Right hindlimb (tissue), 1 donor: ENCODE measurements around the gene OR4F15.

ENCODE experiments used
- DNase-seq: peaks from one replicate; pipeline ENCODE4 v3.0.0-alpha.2; 2018

OR4F15 gene

GRCh38 chr15:101804941-101805340 is 7.1 kb upstream of the OR4F15 start:
- no peak for DNase-seq

GRCh38 chr15:101805605-101806345 is 6.2 kb upstream of the OR4F15 start:
- no peak for DNase-seq

- DNase-seq = no peak
Observed at GRCh38 chr15:101807345-101807945, 4.6 kb upstream of the OR4F15 start.

GRCh38 chr15:101808201-101808600 is 3.8 kb upstream of the OR4F15 start:
- no peak for DNase-seq

GRCh38 chr15:101810456-101810855 is 1.5 kb upstream of the OR4F15 start:
- no peak for DNase-seq

GRCh38 chr15:101810876-101811275 is 1.1 kb upstream of the OR4F15 start:
- no peak for DNase-seq

GRCh38 chr15:101813803-101814534 is 2.0 kb downstream of the OR4F15 start:
- no peak for DNase-seq

- no peak for DNase-seq
Observed at GRCh38 chr15:101820781-101821180, 8.8 kb downstream of the OR4F15 start.

GRCh38 chr15:101827257-101827656 is 15.3 kb downstream of the OR4F15 start:
- no peak for DNase-seq

- DNase-seq = no peak
Observed at GRCh38 chr15:101828774-101829173, 16.8 kb downstream of the OR4F15 start.

- DNase-seq = no peak
Observed at GRCh38 chr15:101841656-101842055, 29.7 kb downstream of the OR4F15 start.

- DNase-seq = no peak
Observed at GRCh38 chr15:101844916-101845315, 32.9 kb downstream of the OR4F15 start.

- no peak for DNase-seq
Observed at GRCh38 chr15:101852356-101852755, 40.4 kb downstream of the OR4F15 start.
